ENCODE results near the gene TMEM87A.

Gene TMEM87A

GRCh38 chr15:42194513-42194912 is 78.7 kb downstream of the TMEM87A start (continued):
- no peak for TF ChIP-seq ZNF639 (tag by site-specific recombination; IDR thresholded peaks at IDR 0.05)
- no peak for TF ChIP-seq GLIS2 (tag by site-specific recombination; IDR thresholded peaks at IDR 0.05)
- peak; percentile 66; the same call in 1 of the 2 replicates for TF ChIP-seq SP7 (tag by site-specific recombination; IDR thresholded peaks at IDR 0.05)
- TF ChIP-seq ZNF211 (tag by site-specific recombination; IDR thresholded peaks at IDR 0.05; ENCODE audit: low read depth) = no peak
- TF ChIP-seq ZNF132 (tag by site-specific recombination; IDR thresholded peaks at IDR 0.05; ENCODE audit: borderline replicate concordance) = no peak
- no peak for TF ChIP-seq KLF9 (tag by site-specific recombination; IDR thresholded peaks at IDR 0.05; ENCODE audit: low read depth)
- no peak for TF ChIP-seq ZBTB8A (tag by site-specific recombination; IDR thresholded peaks at IDR 0.05)
- TF ChIP-seq ZNF138 (tag by site-specific recombination; IDR thresholded peaks at IDR 0.05; ENCODE audit: borderline replicate concordance) = no peak
- no peak for TF ChIP-seq ZNF449 (tag by site-specific recombination; IDR thresholded peaks at IDR 0.05)
- 0 out of 2 replicates have a peak, but pooled peaks have one; percentile 32 for TF ChIP-seq ZXDB (tag by site-specific recombination; IDR thresholded peaks at IDR 0.05)
- TF ChIP-seq GLIS1 (tag by site-specific recombination; IDR thresholded peaks at IDR 0.05) = no peak
- no peak for TF ChIP-seq ZBTB20 (tag by site-specific recombination; IDR thresholded peaks at IDR 0.05)
- TF ChIP-seq ZNF274 (IDR thresholded peaks at IDR 0.05; ENCODE audit: low read length) = no peak
- no peak for TF ChIP-seq ZNF274 (tag by site-specific recombination; IDR thresholded peaks at IDR 0.05; ENCODE audit: borderline replicate concordance)
- TF ChIP-seq ZNF518A (tag by site-specific recombination; conservative IDR thresholded peaks at IDR 0.05; ENCODE audit: low read depth) = no peak
- no peak for TF ChIP-seq ZFP41 (tag by site-specific recombination; IDR thresholded peaks at IDR 0.05; ENCODE audit: borderline replicate concordance)
- no peak for TF ChIP-seq REST (tag by site-specific recombination; IDR thresholded peaks at IDR 0.05)
- peak; percentile 38; the same call in 1 of the 2 replicates for TF ChIP-seq PRDM10 (tag by site-specific recombination; IDR thresholded peaks at IDR 0.05)
- TF ChIP-seq ZNF521 (tag by site-specific recombination; IDR thresholded peaks at IDR 0.05) = no peak
- no peak for TF ChIP-seq KLF7 (tag by site-specific recombination; IDR thresholded peaks at IDR 0.05; ENCODE audit: borderline replicate concordance)
- TF ChIP-seq KLF8 (tag by site-specific recombination; IDR thresholded peaks at IDR 0.05) = no peak
- TF ChIP-seq KLF10 (tag by site-specific recombination; IDR thresholded peaks at IDR 0.05) = no peak
- no peak for TF ChIP-seq ZNF341 (tag by site-specific recombination; IDR thresholded peaks at IDR 0.05; ENCODE audit: low read depth)
- no peak for TF ChIP-seq SETDB1 (IDR thresholded peaks at IDR 0.05; ENCODE audit: insufficient read length, low read length)
- no peak for TF ChIP-seq ZSCAN30 (tag by site-specific recombination; IDR thresholded peaks at IDR 0.05)
- no peak for TF ChIP-seq ZNF558 (tag by site-specific recombination; IDR thresholded peaks at IDR 0.05)

All from HEK293 (cell line).